C4-2B (cell line): Measurements from ENCODE around the gene TYMP.

Experiments
- CTCF ChIP-seq: fragments of 450-650 bp; conservative IDR thresholded peaks from 2 replicates; pipeline ENCODE4 v1.5.1; 2017; ENCODE audit warnings: mild to moderate bottlenecking
- ZFX ChIP-seq: fragments of 450-650 bp; IDR thresholded peaks from 2 replicates; pipeline ENCODE4 v1.6.1; 2017

- no peak for TF ChIP-seq CTCF
- TF ChIP-seq ZFX, result no peak
Observed at GRCh38 chr22:50576806-50577696, 47.2 kb upstream of the TYMP start.
